Caco-2 (cell line): ENCODE measurements around the gene PLCH1. TPM values are rescaled to one million over a fixed set of nuclear protein-coding genes. Genes with fewer than 3 reads are reported as not detected.

Source experiments
- BruUV-seq: library from RNA; stranded (reverse); fragments of 400-500 nt; replicated peaks from 2 replicates; lab custom pipeline; 2021; lab: Mats Ljungman, UMichigan
- CTCF ChIA-PET: fragments of 300-600 bp; sonication (Branson Sonifier 250); formaldehyde crosslinking; loops from one replicate; lab custom pipeline; 2022; ENCODE audit warnings: antibody characterized with exemption; lab: Charles Lee
- POLR2A ChIA-PET: fragments of 300-600 bp; sonication (Branson Sonifier 250); formaldehyde crosslinking; loops from one replicate; lab custom pipeline; 2022; ENCODE audit warnings: antibody characterized with exemption; lab: Charles Lee
- DNase-seq, 2 experiments: peaks; one replicate each; pipeline versions ENCODE4 v3.0.0 to v3.0.0-alpha.2; 2020 to 2022
- H3K27me3 ChIP-seq: replicated peaks from 2 replicates; pipeline ENCODE4 v1.6.0; 2011; ENCODE audit warnings: low read length; ENCODE audit not compliant: control insufficient read depth, insufficient read depth
- H3K36me3 ChIP-seq: 2 replicates; pipeline ENCODE4 v1.5.1; 2011; ENCODE audit warnings: low read length; ENCODE audit not compliant: control insufficient read depth, insufficient read depth
- H3K4me1 ChIP-seq: fragments of 250-450 bp; sonication (Bioruptor Pico); 2 replicates; pipeline ENCODE4 v1.5.1; 2020; ENCODE audit warnings: mild to moderate bottlenecking
- H3K4me3 ChIP-seq: 2 replicates; pipeline ENCODE4 v1.5.1; 2011; ENCODE audit warnings: low read depth, mild to moderate bottlenecking, control low read depth, low read length
- H3K9me3 ChIP-seq: fragments of 250-450 bp; sonication (Bioruptor Pico); 2 replicates; pipeline ENCODE4 v1.5.1; 2020; ENCODE audit warnings: mild to moderate bottlenecking, moderate library complexity
- H3K27ac Mint-ChIP-seq: one replicate; pipeline ENCODE4 v1.8.0; 2022; ENCODE audit warnings: mixed read lengths; ENCODE audit not compliant: unreplicated experiment
- H3K27me3 Mint-ChIP-seq: one replicate; pipeline ENCODE4 v1.8.0; 2022; ENCODE audit warnings: mixed read lengths; ENCODE audit not compliant: insufficient read depth, unreplicated experiment
- H3K36me3 Mint-ChIP-seq: one replicate; pipeline ENCODE4 v1.8.0; 2022; ENCODE audit warnings: mild to moderate bottlenecking, mixed read lengths; ENCODE audit not compliant: insufficient read depth, unreplicated experiment
- H3K4me1 Mint-ChIP-seq: one replicate; pipeline ENCODE4 v1.8.0; 2022; ENCODE audit warnings: low read depth, mixed read lengths; ENCODE audit not compliant: unreplicated experiment
- H3K4me3 Mint-ChIP-seq: one replicate; pipeline ENCODE4 v1.8.0; 2022; ENCODE audit warnings: mild to moderate bottlenecking, moderate library complexity, mixed read lengths; ENCODE audit not compliant: unreplicated experiment
- H3K9me3 Mint-ChIP-seq: one replicate; pipeline ENCODE4 v1.8.0; 2022; ENCODE audit warnings: mixed read lengths; ENCODE audit not compliant: unreplicated experiment
- CTCF ChIP-seq, 2 experiments: fragments of 200-600 bp in 1 of 2; IDR thresholded peaks; 1 replicate in 1 of 2; 2 replicates in 1 of 2; pipeline versions ENCODE4 v1.5.1 to v1.8.0; 2011 to 2022; ENCODE audit warnings: antibody characterized with exemption in 1 of 2, control low read depth in 1 of 2, inconsistent platforms in 1 of 2, low read depth in 1 of 2, low read length in 1 of 2, mild to moderate bottlenecking in 1 of 2, moderate library complexity in 1 of 2; ENCODE audit not compliant: insufficient read depth in 1 of 2, severe bottlenecking in 1 of 2, unreplicated experiment in 1 of 2
- intact Hi-C: fragments of 100-400 bp; cut with micrococcal nuclease; formaldehyde crosslinking; loops from one replicate; pipeline ENCODE4 v1.10.0; 2022; ENCODE audit not compliant: unreplicated experiment
- total RNA-seq: library from RNA; stranded (reverse); gene quantifications from 2 replicates; pipeline ENCODE4 v1.2.3, GENCODE V29; 2022

Gene PLCH1
- total RNA-seq, 1 experiment from 2014 or later: 3.1 TPM

DNA sequence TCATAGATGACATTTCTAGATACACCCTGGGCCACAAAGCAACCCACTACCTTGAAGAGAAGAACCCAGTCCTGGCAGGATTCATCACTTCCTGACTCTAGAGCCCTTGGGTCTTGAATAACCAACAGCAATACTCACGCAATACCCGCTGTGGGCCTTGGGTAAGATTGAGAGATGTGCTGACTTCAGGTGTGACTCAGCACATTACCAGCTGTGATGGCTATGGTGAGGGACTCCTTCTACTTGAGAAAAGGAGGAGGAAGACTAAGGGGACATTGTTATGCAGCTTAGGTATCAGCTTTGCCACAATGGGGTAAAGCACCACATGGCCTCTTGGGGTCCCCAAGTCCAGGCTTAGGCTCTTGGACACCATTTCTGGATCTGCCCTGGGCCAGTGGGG lies 46.3 kb upstream of the PLCH1 start:
- H3K9me3 Mint-ChIP-seq: peaks cover 7% of the 10 kb centered on the region
- no TSS peak for BruUV-seq
- Histone ChIP-seq H3K36me3 (no peaks in the 10 kb centered on the region), H3K27me3 (no peaks in the 10 kb centered on the region), H3K9me3 (no peaks in the 10 kb centered on the region), H3K4me3 (no peak overlapping the region), H3K4me1 (no peaks in the 10 kb centered on the region)
- H3K27me3 Mint-ChIP-seq: no peaks in the 10 kb centered on the region
- CTCF ChIA-PET: no interaction called here
- no peak overlapping the region for H3K4me3 Mint-ChIP-seq
- no peak for TF ChIP-seq CTCF (IDR thresholded peaks at IDR 0.05; ENCODE audit: insufficient read depth in 1 of 2, low read depth in 1 of 2, low read length in 1 of 2, severe bottlenecking in 1 of 2, unreplicated experiment in 1 of 2)
- POLR2A ChIA-PET: interaction anchor here (0.6 kb wide), 1 partner anchor 15 kb away, joined by 3 read pairs; no protein-coding TSS in a partner anchor
- peaks cover 10% of the 10 kb centered on the region for H3K4me1 Mint-ChIP-seq
- no peak overlapping the region for H3K27ac Mint-ChIP-seq
- DNase-seq: no peak
- intact Hi-C loops: no loop called here
- H3K36me3 Mint-ChIP-seq: no peaks in the 10 kb centered on the region

- POLR2A ChIA-PET: no interaction called here
- H3K9me3 ChIP-seq: no peaks in the 10 kb centered on the region
- intact Hi-C loops: no loop called here
- no peaks in the 10 kb centered on the region for H3K4me1 ChIP-seq
- H3K27ac Mint-ChIP-seq: no peak overlapping the region
- no peak for DNase-seq
- H3K36me3 ChIP-seq: no peaks in the 10 kb centered on the region
- TF ChIP-seq CTCF (IDR thresholded peaks at IDR 0.05; ENCODE audit: insufficient read depth in 1 of 2, low read depth in 1 of 2, low read length in 1 of 2, severe bottlenecking in 1 of 2, unreplicated experiment in 1 of 2): no peak
- peaks cover 6% of the 10 kb centered on the region for H3K36me3 Mint-ChIP-seq
- H3K4me1 Mint-ChIP-seq: peaks cover 17% of the 10 kb centered on the region
- peaks cover 7% of the 10 kb centered on the region for H3K9me3 Mint-ChIP-seq
- BruUV-seq: no TSS peak
- no peaks in the 10 kb centered on the region for H3K27me3 Mint-ChIP-seq
- no peak overlapping the region for H3K4me3 Mint-ChIP-seq
- H3K27me3 ChIP-seq: no peaks in the 10 kb centered on the region
- H3K4me3 ChIP-seq: no peak overlapping the region
- CTCF ChIA-PET: no interaction called here
Observed at GRCh38 chr3:155790272-155790925, 45.5 kb upstream of the PLCH1 start.

DNA sequence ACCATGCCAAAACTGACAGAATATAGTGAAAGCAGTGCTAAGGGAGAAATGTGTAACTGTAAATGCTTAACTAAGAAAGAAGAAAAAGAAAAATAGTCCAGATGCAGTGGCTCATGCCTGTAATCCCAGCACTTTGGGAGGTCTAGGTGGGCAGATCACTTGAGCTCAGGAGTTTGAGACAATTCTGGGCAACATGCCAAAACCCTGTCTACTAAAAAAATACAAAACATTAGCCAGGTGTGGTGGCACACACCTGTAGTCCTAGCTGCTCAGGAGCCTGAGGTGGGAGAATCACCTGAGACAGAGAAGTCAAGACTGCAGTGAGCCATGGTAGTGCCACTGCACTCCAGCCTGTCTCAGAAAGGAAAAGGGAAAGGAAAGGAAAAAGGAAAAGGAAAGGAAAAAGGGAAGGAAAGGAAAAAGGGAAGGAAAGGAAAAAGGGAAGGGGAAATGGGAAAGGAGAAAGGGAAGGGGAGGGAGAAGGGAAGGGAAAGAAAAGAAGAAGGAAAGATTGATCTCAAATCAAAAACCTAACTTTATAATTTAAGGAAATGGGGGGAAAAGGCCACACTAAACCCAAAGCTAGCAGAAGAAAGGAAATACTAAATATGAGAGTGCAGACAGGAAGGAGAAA lies 40.9 kb upstream of the PLCH1 start:
- no peak overlapping the region for H3K27ac Mint-ChIP-seq
- TF ChIP-seq CTCF (IDR thresholded peaks at IDR 0.05; ENCODE audit: insufficient read depth in 1 of 2, low read depth in 1 of 2, low read length in 1 of 2, severe bottlenecking in 1 of 2, unreplicated experiment in 1 of 2): no peak
- Histone ChIP-seq H3K4me1 (no peaks in the 10 kb centered on the region), H3K9me3 (no peaks in the 10 kb centered on the region), H3K36me3 (no peaks in the 10 kb centered on the region), H3K4me3 (no peak overlapping the region), H3K27me3 (no peaks in the 10 kb centered on the region)
- intact Hi-C loops: no loop called here
- DNase-seq: no peak
- H3K4me3 Mint-ChIP-seq: no peak overlapping the region
- CTCF ChIA-PET: interaction anchor here (1.3 kb wide), 1 partner anchor 21 kb away, joined by 3 read pairs; no protein-coding TSS in a partner anchor
- no peaks in the 10 kb centered on the region for H3K9me3 Mint-ChIP-seq
- peaks cover 7% of the 10 kb centered on the region for H3K4me1 Mint-ChIP-seq
- peaks cover 18% of the 10 kb centered on the region for H3K36me3 Mint-ChIP-seq
- BruUV-seq: no TSS peak
- H3K27me3 Mint-ChIP-seq: no peaks in the 10 kb centered on the region
- POLR2A ChIA-PET: no interaction called here
